GM18498 (cell line): ENCODE results near the gene KANSL1.

ENCODE experiments used
- ATAC-seq: cut with Tn5 transposase; IDR thresholded peaks from one replicate; pipeline ENCODE4 v1.9.1; 2021; ENCODE audit warnings: mild to moderate bottlenecking, moderate library complexity; ENCODE audit not compliant: unreplicated experiment

The KANSL1 gene

DNA sequence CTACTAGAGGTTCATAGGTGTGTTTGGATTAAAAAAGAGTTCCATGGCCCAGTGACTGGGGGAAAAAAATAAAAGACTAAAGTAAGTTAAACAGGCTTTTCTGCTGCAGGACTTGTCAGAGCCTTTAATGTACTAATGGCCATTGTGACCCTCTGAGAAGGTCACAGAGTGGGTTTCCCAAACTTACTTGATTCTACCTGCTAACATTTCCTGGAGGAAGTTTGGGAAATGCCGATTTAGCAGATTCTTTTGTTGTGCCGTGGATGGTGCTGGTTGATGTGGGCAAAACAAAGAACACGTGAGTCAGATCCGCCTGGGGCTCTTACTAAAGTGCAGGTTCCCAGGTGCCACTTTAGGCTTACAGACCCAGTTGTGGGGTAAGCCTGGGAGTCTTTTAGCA lies 207.8 kb downstream of the KANSL1 start:
- no peak for ATAC-seq

DNA sequence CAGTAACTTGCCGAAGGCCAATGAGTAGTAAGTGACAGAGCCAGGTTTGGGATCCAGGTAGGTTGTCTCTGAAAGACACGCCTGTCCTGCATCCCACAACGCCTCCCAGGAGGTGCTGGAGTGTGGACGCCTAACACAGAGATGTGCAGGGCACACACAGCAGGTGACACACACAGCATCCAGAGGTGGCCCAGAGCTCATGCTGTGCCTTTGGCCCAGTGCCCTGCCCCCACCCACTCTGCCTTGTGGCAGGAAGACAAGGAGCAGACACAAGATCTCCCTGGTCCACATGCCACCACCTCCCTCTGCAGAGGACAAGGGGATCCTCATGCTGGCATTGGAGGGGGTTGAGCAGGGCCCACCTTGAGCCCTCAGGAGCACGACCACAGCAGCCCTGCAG lies 208.9 kb downstream of the KANSL1 start:
- no peak for ATAC-seq

DNA sequence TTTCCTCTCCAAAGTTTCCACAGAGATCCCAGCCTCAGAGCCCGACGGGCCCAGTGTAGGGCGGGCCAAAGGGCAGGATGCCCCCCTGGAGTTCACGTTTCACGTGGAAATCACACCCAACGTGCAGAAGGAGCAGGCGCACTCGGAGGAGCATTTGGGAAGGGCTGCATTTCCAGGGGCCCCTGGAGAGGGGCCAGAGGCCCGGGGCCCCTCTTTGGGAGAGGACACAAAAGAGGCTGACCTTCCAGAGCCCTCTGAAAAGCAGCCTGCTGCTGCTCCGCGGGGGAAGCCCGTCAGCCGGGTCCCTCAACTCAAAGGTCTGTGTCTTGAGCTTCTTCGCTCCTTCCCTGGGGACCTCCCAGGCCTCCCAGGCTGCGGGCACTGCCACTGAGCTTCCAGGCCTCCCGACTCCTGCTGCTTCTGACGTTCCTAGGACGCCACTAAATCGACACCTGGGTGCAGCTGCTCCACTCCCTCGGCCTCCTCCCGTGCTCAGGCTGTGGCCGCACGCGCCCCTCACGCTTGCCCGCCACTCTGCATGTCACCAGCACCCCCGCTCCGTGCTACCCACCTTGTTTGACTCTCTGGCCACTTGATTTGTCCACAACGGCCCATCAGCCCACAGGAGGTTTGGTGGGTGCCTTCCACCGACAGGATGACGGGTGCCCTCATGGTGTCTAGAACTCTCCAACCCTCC lies 209.5 kb downstream of the KANSL1 start:
- no peak for ATAC-seq

DNA sequence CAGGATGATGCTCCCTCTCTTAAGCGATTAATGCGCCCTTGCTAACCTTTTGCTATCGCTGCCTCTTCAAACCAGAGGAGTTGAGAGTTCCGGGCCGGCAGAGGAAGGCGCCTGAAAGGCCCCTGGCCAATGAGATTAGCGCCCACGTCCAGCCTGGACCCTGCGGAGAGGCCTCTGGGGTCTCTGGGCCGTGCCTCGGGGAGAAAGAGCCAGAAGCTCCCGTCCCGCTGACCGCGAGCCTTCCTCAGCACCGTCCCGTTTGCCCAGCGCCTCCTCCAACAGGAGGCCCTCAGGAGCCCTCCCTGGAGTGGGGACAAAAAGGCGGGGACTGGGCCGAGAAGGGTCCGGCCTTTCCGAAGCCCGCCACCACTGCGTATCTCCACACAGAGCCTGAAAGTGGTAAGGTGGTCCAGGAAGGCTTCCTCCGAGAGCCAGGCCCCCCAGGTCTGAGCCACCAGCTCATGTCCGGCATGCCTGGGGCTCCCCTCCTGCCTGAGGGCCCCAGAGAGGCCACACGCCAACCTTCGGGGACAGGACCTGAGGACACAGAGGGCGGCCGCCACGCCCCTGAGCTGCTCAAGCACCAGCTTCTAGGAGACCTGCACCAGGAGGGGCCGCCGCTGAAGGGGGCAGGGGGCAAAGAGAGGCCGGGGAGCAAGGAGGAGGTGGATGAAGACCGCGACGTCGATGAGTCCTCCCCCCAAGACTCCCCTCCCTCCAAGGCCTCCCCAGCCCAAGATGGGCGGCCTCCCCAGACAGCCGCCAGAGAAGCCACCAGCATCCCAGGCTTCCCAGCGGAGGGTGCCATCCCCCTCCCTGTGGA lies 210.2 kb downstream of the KANSL1 start:
- no peak for ATAC-seq

DNA sequence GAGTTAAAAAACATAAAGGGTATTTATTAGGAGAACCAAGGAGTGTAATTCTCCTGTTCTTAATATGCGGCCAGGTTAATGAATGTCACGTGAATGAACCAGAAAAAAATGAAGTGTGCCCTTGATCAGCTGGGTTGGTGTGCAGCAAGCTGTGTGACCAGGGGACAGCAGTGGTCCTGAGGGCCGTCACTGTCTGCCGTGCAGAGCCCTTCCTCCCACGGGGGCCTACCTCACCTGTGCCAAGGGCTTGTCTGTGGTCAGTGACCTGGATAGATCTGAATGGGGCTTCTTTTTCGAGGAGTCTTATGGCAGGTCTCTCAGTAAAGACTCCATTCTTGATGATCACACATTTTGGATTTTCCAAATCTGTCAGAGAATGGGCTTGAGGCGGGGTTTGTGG lies 211.9 kb downstream of the KANSL1 start:
- ATAC-seq = no peak

DNA sequence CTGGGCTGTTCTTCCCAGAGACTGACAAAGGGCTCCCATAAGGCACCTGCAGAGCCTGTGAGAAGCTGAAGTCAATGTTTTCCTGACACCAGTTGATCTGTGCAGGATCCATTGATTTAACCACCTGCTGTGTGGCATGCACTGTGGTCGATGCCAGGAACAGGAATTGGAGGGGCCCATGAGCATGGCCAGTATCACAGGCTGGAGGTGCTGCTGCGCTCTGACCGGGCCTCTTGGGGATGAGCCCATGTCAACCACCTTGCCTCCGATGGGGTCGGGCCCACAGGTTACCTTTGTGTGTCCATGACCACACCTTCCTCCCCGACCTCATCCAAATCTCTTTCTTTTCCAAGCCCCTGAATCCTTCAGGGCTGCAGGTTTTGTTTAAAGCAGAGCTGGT lies 212.4 kb downstream of the KANSL1 start:
- no peak for ATAC-seq
